Heart left ventricle (tissue), 13 donors: ENCODE results near the gene CTU2.

ENCODE experiments used
- POLR2A ChIP-seq, 2 donors: fragments of 450-650 bp; IDR thresholded peaks; one replicate each; pipeline ENCODE4 v1.6.1; 2017; ENCODE audit warnings: antibody characterized with exemption in 2 of 2, mild to moderate bottlenecking in 2 of 2, moderate library complexity in 2 of 2
- TF ChIP-seq, protein P1 (sequence below), 12 donors: fragments of 200-600 bp; sonication (generic) in 4 of 12; IDR thresholded peaks; one replicate each; pipeline versions ENCODE4 v1.5.0 to v1.8.0; 2018 to 2022; ENCODE audit warnings: antibody characterized with exemption in 12 of 12, mild to moderate bottlenecking in 5 of 12
- donor health status: ischemic (EF 13 %, LVEDD 7.1; RV severe dilation, severe dysfunction).
- donor health status: DM: no; HTN: yes; CAD: no.
- donor health status: DM: no; HTN: no; CAD: no.
- donor health status: ischemic (EF 25% LVEDD 6.9; RV normal size, moderate dysfunction).
- donor health status: ischemic (EF 25% LVEDD 5.7; RV mildly dilated, moderate dysfunction).
- donor health status: ischemic (EF 35%, LVEDD 5.7; RV mildly dilated, moderate dysfunction).
- donor health status: nonischemic (EF 11% LVEDD 7.7; RV severe dilation, severe dysfunction).
- donor health status: DM: yes; HTN: yes; CAD: no.
- donor health status: PGD.
- donor health status: ischemic (EF 29% LVEDD 5.4; RV normal size, mild dysfunction).
- donor health status: nonischemic (EF 23%, LVEDD 6.1; RV moderate dilation, normal function).

DNA sequence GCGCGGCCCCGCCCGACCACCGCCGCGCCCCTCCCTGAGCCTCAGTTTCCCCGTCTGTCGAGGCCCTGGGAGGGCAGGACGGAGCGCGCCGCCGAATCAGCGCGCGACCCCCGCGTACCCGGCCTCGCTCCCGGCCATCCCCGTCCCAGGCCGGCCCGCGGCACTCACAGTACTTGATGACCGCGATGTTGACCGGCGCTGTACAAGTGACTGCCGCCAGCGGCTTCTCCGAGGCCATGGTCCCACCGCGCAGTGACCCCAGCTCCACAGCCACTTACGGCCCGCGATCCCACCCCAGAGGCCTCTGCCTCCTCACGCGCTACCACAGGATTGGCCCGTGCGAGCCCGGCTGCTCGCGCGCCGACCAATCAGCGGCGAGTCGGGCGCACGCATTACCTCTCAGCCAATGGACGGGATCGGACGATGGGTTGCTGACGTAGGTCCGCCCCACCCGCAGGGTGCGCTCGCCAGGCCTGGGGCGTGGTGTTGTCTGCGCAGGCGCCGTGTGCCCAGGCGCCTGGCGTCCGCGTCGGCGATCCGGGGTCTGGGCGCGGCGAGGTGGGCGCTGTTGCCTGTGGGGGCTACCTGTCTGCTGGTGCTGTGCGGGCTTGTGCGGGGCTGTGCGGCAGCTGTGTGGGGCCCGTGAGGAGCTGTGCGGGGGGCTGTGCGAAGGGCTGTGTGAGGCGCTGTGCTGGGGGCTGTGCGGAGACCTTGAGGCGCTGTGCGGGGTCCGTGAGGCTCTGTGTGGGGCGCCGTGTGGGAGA, 43.3 kb upstream of the CTU2 start, which contains the start of gene MVD:
- peak; percentile 7 to 92 for TF ChIP-seq POLR2A (IDR thresholded peaks at IDR 0.05)
- TF ChIP-seq, protein P1, sequence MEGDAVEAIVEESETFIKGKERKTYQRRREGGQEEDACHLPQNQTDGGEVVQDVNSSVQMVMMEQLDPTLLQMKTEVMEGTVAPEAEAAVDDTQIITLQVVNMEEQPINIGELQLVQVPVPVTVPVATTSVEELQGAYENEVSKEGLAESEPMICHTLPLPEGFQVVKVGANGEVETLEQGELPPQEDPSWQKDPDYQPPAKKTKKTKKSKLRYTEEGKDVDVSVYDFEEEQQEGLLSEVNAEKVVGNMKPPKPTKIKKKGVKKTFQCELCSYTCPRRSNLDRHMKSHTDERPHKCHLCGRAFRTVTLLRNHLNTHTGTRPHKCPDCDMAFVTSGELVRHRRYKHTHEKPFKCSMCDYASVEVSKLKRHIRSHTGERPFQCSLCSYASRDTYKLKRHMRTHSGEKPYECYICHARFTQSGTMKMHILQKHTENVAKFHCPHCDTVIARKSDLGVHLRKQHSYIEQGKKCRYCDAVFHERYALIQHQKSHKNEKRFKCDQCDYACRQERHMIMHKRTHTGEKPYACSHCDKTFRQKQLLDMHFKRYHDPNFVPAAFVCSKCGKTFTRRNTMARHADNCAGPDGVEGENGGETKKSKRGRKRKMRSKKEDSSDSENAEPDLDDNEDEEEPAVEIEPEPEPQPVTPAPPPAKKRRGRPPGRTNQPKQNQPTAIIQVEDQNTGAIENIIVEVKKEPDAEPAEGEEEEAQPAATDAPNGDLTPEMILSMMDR (IDR thresholded peaks at IDR 0.05) = peak in 2 of 12 donors; percentile 8 to 22
